HTERT RPE-1 (cell line): Measurements from ENCODE around the gene CLMN.
"Not testable (repeated sequence)": the region's sequence is repeated elsewhere in the genome, so short reads cannot be mapped to it uniquely, and the experiment has no call there.

Experiments used
- in situ Hi-C: fragments of 300-500 bp; cut with MboI; formaldehyde crosslinking; loops from 4 replicates; pipeline ENCODE4 v1.14.3; 2020; ENCODE audit warnings: low sequenced_read_pairs

CLMN gene

GRCh38 chr14:95222870-95223398 is 96.8 kb downstream of the CLMN start:
- in situ Hi-C loops: no loop called here

GRCh38 chr14:95222151-95222631 is 97.5 kb downstream of the CLMN start:
- in situ Hi-C loops: no loop called here

- in situ Hi-C loops: no loop called here
These were observed 98.2 kb downstream of the CLMN start for GRCh38 chr14:95221531-95221930.

GRCh38 chr14:95220663-95221231 is 99.0 kb downstream of the CLMN start:
- in situ Hi-C loops: no loop called here

- in situ Hi-C loops: no loop called here
These were observed 101.1 kb downstream of the CLMN start for GRCh38 chr14:95218472-95219193.

- in situ Hi-C loops: no loop called here
These were observed 101.7 kb downstream of the CLMN start for GRCh38 chr14:95218006-95218405.

- in situ Hi-C loops: no loop called here
These were observed 102.3 kb downstream of the CLMN start for GRCh38 chr14:95217391-95217900.

GRCh38 chr14:95216008-95216407 is 103.7 kb downstream of the CLMN start:
- in situ Hi-C loops: no loop called here

- in situ Hi-C loops: no loop called here
These were observed 104.5 kb downstream of the CLMN start for GRCh38 chr14:95215094-95215725.

- in situ Hi-C loops: no loop called here
These were observed 105.9 kb downstream of the CLMN start for GRCh38 chr14:95213774-95214173.

GRCh38 chr14:95211721-95212504 is 107.8 kb downstream of the CLMN start:
- in situ Hi-C loops: no loop called here

GRCh38 chr14:95210699-95211098 is 109.0 kb downstream of the CLMN start:
- in situ Hi-C loops: no loop called here

- in situ Hi-C loops: no loop called here
These were observed 111.1 kb downstream of the CLMN start for GRCh38 chr14:95208598-95208997.

- in situ Hi-C loops: no loop called here
These were observed 112.1 kb downstream of the CLMN start for GRCh38 chr14:95207475-95208233.

- in situ Hi-C loops: no loop called here
These were observed 113.2 kb downstream of the CLMN start for GRCh38 chr14:95206534-95206933.

GRCh38 chr14:95204705-95205104 is 115.0 kb downstream of the CLMN start:
- in situ Hi-C loops: no loop called here

- in situ Hi-C loops: not testable (repeated sequence)
These were observed 118.0 kb downstream of the CLMN start for GRCh38 chr14:95201745-95202144.

- in situ Hi-C loops: no loop called here
These were observed 119.3 kb downstream of the CLMN start for GRCh38 chr14:95200404-95200803.

GRCh38 chr14:95199298-95199983 is 120.3 kb downstream of the CLMN start:
- in situ Hi-C loops: no loop called here

- in situ Hi-C loops: no loop called here
These were observed 121.4 kb downstream of the CLMN start for GRCh38 chr14:95198320-95198719.
